Astrocyte of the spinal cord (primary cell): ENCODE results near the gene NLRP6.

ENCODE experiments used
- DNase-seq: peaks from one replicate; pipeline ENCODE4 v3.0.0; 2011; ENCODE audit warnings: low read depth, low spot score
- H3K4me3 ChIP-seq: 2 replicates; pipeline ENCODE4 v1.5.1; 2011; ENCODE audit warnings: low read depth, mild to moderate bottlenecking, low read length, moderate library complexity
- CTCF ChIP-seq: IDR thresholded peaks from 2 replicates; pipeline ENCODE4 v1.5.1; 2012; ENCODE audit warnings: low read depth, mild to moderate bottlenecking, low read length, inconsistent platforms
- in situ Hi-C: cut with HindIII; loops from 2 replicates; pipeline ENCODE4 v1.10.0; 2017; ENCODE audit warnings: low sequenced_read_pairs

Gene NLRP6

DNA sequence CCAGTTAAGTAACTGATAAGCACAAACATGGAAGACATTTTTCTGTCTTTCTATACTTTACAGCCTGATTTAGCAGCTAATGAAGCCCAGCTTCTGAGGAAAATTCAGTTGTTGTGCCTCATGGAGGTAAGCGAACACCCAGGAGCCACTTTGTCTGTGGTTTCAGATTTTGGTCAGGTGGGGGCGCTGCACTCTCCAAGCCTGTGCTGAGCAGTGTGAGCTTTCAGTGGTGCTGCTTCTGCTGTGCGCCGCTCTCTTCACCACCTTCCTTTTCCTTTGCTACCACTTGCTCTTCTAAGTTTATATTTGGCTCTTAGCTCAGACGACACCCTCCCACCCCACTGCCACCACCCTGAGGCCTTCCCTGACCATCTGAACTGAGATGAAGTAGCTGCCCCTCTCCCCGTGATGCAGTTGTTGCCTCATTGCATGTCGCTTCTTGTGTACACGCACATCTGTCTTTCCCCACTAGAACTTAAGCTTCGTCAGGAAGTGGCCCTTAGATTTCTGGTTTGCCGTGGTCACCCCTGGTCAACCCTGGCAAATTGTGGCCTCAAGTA is 27.4 kb upstream of the NLRP6 start:
- peak; percentile 51 for DNase-seq
- H3K4me3 ChIP-seq: no peak overlapping the region
- peak; percentile 75 for TF ChIP-seq CTCF
- in situ Hi-C loops: no loop called here

- DNase-seq: no peak
- in situ Hi-C loops: no loop called here
- no peak overlapping the region for H3K4me3 ChIP-seq
- TF ChIP-seq CTCF: no peak
Observed at GRCh38 chr11:251550-251949, 26.7 kb upstream of the NLRP6 start.

GRCh38 chr11:252666-253065 is 25.5 kb upstream of the NLRP6 start:
- no peak for DNase-seq
- in situ Hi-C loops: no loop called here
- no peak for TF ChIP-seq CTCF
- no peak overlapping the region for H3K4me3 ChIP-seq

DNA sequence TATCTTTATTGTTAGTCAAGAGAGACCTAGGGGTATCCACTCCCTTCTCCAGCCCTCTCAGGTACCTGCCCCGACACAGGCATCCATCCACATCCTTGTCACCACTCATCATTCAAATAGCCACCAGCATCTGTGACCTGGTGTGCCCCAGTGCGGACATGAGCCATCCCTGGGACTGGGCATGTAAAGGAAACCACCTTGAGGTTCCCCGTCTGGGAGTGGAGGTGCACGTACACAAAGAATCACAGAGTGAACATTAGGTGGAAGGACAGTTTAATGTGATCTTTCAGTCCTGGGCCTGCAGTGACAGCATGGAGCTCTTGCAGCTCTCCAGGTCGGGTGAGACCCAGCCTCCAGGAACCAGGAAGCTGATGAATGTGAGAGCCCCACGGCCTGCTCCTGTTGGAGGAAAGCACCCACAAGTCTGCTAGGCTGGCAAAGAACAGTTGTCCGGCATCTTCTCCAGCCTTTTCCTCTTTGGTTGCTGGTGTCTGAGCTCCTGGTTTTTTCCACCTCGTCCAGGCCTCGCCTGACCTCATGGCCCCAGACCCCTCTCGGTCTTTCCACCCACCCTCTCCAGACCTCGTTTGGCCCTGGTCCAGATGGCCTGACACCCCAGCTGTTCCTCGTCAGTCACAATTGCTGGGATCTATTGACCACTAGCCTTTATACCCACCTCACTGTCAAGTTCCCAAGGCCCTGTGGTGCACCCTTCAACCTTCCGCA is 24.9 kb upstream of the NLRP6 start:
- in situ Hi-C loops: no loop called here
- DNase-seq: no peak
- no peak for TF ChIP-seq CTCF
- H3K4me3 ChIP-seq: no peak overlapping the region

DNA sequence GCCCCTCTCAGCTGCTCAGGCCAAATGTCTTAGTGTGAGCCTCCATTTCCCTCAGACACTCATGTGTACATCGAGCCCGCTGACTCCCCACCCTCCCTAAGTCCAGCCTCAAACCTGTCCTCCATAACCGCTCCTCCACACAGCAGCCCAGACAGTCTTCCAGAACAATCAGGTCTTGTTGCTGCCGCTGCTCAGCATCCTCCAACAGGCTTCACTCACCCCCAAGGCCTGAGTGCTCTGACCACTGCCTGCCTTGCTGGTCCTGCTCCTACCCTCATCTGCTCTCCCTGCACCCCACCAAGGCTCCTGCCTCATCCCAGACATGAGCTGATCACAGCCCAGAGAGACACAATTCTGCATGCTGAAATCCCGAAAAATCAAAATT is 24.3 kb upstream of the NLRP6 start:
- no peak for DNase-seq
- in situ Hi-C loops: no loop called here
- no peak overlapping the region for H3K4me3 ChIP-seq
- no peak for TF ChIP-seq CTCF

DNA sequence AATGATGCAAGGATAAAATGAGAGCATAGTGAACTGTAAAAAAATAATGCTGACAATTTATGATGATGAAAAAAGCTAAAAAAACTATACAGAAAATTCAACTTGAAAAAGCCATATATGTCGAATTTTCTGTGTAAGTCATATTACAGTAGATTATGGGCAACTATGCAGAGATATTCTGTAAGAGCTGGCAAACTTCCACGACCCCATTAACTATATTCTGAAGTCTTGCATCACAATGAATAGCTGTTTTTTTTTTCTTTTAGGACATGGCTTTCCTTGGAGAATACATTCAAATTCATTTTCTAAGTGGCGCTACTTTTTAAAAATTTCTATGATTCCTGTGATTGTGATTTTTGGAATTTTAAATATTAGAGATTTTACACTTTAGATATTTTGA is 23.0 kb upstream of the NLRP6 start:
- H3K4me3 ChIP-seq: no peak overlapping the region
- in situ Hi-C loops: no loop called here
- DNase-seq: no peak
- TF ChIP-seq CTCF: no peak
